ENCODE measurements around the gene CLIC4.

DNA sequence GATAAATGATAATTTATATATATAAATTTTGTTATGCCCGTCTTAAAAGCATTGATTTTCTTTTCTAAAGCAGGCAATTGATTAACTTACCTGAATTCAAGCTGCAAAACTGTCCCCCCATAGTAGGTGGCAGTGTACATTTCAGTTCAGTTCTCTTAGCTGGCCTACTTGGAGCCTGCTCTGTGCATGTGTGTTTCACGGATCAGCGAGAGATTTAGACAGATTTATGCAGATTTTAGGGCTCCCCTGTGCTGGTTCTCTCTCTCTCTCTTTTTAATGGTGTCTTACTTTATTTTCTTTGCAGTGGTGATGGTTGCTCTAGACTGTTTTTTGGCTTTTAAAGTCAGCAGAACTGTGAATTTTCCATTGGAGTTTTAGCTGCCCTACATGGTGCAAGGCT, 30.7 kb downstream of the CLIC4 start:
- TF ChIP-seq, protein P1, sequence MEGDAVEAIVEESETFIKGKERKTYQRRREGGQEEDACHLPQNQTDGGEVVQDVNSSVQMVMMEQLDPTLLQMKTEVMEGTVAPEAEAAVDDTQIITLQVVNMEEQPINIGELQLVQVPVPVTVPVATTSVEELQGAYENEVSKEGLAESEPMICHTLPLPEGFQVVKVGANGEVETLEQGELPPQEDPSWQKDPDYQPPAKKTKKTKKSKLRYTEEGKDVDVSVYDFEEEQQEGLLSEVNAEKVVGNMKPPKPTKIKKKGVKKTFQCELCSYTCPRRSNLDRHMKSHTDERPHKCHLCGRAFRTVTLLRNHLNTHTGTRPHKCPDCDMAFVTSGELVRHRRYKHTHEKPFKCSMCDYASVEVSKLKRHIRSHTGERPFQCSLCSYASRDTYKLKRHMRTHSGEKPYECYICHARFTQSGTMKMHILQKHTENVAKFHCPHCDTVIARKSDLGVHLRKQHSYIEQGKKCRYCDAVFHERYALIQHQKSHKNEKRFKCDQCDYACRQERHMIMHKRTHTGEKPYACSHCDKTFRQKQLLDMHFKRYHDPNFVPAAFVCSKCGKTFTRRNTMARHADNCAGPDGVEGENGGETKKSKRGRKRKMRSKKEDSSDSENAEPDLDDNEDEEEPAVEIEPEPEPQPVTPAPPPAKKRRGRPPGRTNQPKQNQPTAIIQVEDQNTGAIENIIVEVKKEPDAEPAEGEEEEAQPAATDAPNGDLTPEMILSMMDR (IDR thresholded peaks at IDR 0.05; ENCODE audit: low read depth, low read length, missing input control): no peak
- TF ChIP-seq, protein P2, sequence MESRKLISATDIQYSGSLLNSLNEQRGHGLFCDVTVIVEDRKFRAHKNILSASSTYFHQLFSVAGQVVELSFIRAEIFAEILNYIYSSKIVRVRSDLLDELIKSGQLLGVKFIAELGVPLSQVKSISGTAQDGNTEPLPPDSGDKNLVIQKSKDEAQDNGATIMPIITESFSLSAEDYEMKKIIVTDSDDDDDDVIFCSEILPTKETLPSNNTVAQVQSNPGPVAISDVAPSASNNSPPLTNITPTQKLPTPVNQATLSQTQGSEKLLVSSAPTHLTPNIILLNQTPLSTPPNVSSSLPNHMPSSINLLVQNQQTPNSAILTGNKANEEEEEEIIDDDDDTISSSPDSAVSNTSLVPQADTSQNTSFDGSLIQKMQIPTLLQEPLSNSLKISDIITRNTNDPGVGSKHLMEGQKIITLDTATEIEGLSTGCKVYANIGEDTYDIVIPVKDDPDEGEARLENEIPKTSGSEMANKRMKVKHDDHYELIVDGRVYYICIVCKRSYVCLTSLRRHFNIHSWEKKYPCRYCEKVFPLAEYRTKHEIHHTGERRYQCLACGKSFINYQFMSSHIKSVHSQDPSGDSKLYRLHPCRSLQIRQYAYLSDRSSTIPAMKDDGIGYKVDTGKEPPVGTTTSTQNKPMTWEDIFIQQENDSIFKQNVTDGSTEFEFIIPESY (IDR thresholded peaks at IDR 0.05): no peak
- TF ChIP-seq, protein P3, sequence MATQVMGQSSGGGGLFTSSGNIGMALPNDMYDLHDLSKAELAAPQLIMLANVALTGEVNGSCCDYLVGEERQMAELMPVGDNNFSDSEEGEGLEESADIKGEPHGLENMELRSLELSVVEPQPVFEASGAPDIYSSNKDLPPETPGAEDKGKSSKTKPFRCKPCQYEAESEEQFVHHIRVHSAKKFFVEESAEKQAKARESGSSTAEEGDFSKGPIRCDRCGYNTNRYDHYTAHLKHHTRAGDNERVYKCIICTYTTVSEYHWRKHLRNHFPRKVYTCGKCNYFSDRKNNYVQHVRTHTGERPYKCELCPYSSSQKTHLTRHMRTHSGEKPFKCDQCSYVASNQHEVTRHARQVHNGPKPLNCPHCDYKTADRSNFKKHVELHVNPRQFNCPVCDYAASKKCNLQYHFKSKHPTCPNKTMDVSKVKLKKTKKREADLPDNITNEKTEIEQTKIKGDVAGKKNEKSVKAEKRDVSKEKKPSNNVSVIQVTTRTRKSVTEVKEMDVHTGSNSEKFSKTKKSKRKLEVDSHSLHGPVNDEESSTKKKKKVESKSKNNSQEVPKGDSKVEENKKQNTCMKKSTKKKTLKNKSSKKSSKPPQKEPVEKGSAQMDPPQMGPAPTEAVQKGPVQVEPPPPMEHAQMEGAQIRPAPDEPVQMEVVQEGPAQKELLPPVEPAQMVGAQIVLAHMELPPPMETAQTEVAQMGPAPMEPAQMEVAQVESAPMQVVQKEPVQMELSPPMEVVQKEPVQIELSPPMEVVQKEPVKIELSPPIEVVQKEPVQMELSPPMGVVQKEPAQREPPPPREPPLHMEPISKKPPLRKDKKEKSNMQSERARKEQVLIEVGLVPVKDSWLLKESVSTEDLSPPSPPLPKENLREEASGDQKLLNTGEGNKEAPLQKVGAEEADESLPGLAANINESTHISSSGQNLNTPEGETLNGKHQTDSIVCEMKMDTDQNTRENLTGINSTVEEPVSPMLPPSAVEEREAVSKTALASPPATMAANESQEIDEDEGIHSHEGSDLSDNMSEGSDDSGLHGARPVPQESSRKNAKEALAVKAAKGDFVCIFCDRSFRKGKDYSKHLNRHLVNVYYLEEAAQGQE (IDR thresholded peaks at IDR 0.05): no peak
- TF ChIP-seq JUND (IDR thresholded peaks at IDR 0.05) (no peak), SP1 (IDR thresholded peaks at IDR 0.05) (no peak)
- TF ChIP-seq, protein P4, sequence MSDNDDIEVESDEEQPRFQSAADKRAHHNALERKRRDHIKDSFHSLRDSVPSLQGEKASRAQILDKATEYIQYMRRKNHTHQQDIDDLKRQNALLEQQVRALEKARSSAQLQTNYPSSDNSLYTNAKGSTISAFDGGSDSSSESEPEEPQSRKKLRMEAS (IDR thresholded peaks at IDR 0.05): no peak
